Progenitor cell of endocrine pancreas (in vitro differentiated cells): Measurements from ENCODE around the gene PRRT1B. TPM values are rescaled to one million over a fixed set of nuclear protein-coding genes. Genes with fewer than 3 reads are reported as not detected.

Experiments
- DNase-seq: peaks from one replicate; pipeline ENCODE4 v3.0.0; 2021; ENCODE audit warnings: low spot score; ENCODE audit not compliant: unreplicated experiment
- H3K27ac Mint-ChIP-seq: 2 replicates; pipeline ENCODE4 v1.8.0; 2021; ENCODE audit warnings: mild to moderate bottlenecking, moderate library complexity, mixed read lengths
- H3K27me3 Mint-ChIP-seq: 2 replicates; pipeline ENCODE4 v1.8.0; 2021; ENCODE audit warnings: mixed read lengths
- H3K36me3 Mint-ChIP-seq: 2 replicates; pipeline ENCODE4 v1.8.0; 2022; ENCODE audit warnings: mixed read lengths; ENCODE audit not compliant: insufficient read depth
- H3K4me1 Mint-ChIP-seq: 2 replicates; pipeline ENCODE4 v1.8.0; 2021; ENCODE audit warnings: low read depth, mixed read lengths
- H3K4me3 Mint-ChIP-seq: 2 replicates; pipeline ENCODE4 v1.8.0; 2021; ENCODE audit warnings: low read depth, mild to moderate bottlenecking, moderate library complexity, mixed read lengths
- H3K9me3 Mint-ChIP-seq: 2 replicates; pipeline ENCODE4 v1.8.0; 2021; ENCODE audit warnings: low read depth, mixed read lengths
- total RNA-seq: library from RNA; stranded (reverse); gene quantifications from 2 replicates; pipeline ENCODE4 v1.2.1, GENCODE V29; 2021
- TF ChIP-seq, protein P1 (sequence below): fragments of 200-600 bp; sonication (generic); IDR thresholded peaks from one replicate; pipeline ENCODE4 v1.5.0; 2021; ENCODE audit warnings: antibody characterized with exemption, mild to moderate bottlenecking; ENCODE audit not compliant: unreplicated experiment

Gene PRRT1B
- total RNA-seq, 1 donor from 2014 or later = 6.7 TPM

DNA sequence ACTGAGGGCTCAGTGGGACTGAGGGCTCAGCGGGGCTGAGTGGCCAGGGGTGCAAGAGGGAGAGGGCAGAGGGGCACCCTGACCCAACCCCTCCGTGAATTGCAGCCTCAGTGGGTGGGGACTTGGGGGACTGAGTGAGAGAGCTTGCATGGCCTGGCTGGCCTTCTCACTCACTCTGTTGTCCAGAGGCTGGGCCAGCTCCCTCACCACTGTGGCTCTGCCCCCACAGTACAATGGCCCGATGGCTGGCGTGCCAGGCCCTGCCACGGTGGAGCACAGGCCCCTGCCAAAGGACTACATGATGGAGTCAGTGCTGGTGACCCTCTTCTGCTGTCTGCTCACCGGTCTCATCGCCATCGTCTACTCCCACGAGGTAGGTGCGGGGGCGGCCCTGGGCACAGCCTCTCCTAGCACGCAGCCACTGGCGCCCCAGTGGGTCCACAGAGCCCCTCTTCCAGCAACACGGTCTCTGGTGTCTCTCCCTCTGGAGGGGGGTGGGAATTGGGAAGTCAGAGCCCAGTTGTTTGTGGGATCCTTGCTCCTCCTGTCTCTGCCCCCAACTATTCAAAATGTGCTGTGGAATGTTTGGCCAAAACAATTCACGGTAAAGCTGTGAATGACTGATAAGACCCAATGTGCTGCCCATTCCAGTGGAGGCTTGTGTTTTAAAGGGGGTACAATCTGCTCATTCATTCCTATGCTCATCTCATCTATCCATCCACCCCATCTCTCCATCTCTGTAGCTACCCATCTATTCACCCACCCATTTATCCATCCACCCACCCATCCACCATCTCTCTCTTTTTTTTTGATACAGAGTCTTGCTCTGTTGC is 10.7 kb downstream of the PRRT1B start:
- TF ChIP-seq, protein P1, sequence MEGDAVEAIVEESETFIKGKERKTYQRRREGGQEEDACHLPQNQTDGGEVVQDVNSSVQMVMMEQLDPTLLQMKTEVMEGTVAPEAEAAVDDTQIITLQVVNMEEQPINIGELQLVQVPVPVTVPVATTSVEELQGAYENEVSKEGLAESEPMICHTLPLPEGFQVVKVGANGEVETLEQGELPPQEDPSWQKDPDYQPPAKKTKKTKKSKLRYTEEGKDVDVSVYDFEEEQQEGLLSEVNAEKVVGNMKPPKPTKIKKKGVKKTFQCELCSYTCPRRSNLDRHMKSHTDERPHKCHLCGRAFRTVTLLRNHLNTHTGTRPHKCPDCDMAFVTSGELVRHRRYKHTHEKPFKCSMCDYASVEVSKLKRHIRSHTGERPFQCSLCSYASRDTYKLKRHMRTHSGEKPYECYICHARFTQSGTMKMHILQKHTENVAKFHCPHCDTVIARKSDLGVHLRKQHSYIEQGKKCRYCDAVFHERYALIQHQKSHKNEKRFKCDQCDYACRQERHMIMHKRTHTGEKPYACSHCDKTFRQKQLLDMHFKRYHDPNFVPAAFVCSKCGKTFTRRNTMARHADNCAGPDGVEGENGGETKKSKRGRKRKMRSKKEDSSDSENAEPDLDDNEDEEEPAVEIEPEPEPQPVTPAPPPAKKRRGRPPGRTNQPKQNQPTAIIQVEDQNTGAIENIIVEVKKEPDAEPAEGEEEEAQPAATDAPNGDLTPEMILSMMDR = no peak
- no peak overlapping the region for H3K4me3 Mint-ChIP-seq
- no peak for DNase-seq
- H3K4me1 Mint-ChIP-seq = peaks cover 5% of the 10 kb centered on the region
- no peak overlapping the region for H3K27ac Mint-ChIP-seq
- peaks cover 13% of the 10 kb centered on the region for H3K36me3 Mint-ChIP-seq
- peaks cover 5% of the 10 kb centered on the region for H3K9me3 Mint-ChIP-seq
- peaks cover 30% of the 10 kb centered on the region for H3K27me3 Mint-ChIP-seq

DNA sequence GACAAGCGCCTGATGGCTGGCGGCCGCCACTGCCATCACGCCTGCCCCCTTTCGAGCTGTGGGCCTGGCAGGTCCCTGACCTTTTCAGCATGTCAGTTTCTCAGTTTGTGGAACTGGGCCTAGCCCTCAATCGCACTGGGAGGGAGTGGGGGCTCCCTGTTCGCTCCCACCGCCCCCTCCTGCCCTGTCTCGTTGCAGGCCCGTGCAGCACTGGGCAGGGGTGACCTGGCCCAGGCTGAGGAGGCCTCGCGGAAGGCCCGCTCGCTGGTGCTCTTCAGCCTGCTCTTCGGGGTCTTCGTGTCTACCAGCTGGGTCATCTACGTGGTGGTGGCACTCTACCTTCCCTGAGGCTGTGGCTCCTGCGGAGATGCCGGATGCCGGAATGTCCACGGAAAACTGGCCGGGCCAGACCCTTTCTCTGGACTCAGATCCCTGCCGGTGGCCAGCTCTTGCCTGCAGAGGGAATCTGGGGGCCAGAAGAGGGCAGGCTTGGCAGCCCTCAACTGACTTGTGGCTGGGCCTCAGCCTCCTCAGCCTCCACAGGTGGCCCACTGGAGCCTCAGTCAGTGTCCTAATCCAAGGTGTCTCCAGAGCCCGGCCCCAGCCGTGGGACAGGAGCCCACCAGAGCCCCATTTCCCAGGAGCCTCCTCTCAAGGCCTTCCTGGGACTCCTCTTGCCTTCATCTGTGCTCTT is 12.7 kb downstream of the PRRT1B start:
- no peak for DNase-seq
- Mint-ChIP-seq H3K27ac (no peak overlapping the region), H3K36me3 (peaks cover 12% of the 10 kb centered on the region), H3K4me1 (peaks cover 6% of the 10 kb centered on the region), H3K4me3 (no peak overlapping the region), H3K27me3 (peaks cover 28% of the 10 kb centered on the region), H3K9me3 (peaks cover 5% of the 10 kb centered on the region)
- TF ChIP-seq, protein P1 = no peak

DNA sequence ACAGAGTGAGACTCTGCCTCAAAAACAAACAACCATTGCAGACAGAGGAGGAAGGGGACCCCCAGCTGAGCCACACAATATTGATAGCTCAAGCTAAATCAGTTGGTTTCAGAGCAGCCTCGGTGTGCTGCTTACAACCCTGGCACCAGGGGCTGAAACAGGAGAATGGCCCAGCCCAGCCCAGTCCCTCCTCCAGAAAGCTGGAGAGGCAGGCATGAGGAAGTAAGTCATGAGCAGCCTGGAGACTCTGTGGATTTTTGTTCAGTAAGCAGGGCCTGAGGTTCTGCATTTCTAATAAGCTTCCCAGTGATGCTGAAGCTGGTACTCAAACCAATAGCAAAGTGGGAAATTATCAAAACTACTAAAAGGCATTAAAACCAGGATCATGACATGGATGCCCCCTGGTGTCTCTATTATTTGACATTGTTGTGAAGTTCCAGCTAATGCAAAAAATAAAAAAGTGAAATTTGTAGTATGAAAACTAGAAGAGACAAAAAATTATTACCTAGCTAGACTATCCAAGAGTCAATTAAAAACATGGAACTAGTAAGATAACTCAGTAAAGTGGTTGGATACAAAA is 14.2 kb downstream of the PRRT1B start:
- DNase-seq = no peak
- no peak overlapping the region for H3K4me3 Mint-ChIP-seq
- H3K27me3 Mint-ChIP-seq = peaks cover 19% of the 10 kb centered on the region
- peaks cover 5% of the 10 kb centered on the region for H3K9me3 Mint-ChIP-seq
- no peak overlapping the region for H3K27ac Mint-ChIP-seq
- TF ChIP-seq, protein P1 = no peak
- peaks cover 10% of the 10 kb centered on the region for H3K36me3 Mint-ChIP-seq
- peaks cover 5% of the 10 kb centered on the region for H3K4me1 Mint-ChIP-seq

DNA sequence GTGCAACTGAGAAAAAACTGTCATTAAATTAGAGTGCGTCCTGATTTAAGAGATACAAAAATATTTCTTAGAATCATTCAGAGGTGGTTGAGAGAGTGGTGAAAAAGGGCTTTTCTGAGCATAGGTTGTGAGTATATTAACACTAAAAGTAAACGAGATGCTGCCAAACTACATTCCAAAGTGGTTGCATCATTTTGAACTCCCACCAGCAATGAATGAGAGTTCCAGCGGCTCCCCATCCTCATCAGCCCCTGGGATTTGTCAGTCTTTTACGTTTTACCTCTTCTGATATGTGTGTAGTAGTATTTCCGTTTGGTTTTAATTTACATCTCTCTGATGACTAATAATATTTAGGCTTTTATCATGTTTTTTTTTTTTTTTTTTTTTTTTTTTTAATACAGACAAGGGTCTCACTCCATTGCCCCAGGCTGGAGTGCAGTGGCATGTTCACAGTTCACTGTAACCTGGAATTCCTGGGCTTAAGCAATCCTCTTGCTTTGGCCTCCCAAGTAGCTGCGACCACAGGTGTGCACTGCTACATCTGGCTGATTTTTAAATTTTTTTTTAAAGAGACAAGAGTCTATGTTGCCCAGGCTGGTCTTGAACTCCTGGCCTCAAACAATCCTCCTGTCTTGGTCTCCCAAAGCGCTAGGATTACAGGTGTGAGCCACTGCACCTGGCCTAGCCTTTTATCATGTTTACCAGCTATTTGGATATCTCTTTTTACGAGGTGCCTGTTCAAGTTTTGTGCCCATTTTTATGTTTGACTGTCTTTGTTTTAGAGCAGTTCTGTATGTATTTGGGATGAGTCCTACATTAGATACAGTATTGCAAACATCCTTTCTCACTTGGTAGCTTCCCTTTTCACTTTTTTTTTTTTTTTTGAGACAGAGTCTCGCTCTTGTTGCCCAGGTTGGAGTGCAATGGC is 17.0 kb downstream of the PRRT1B start:
- TF ChIP-seq, protein P1 = no peak
- Mint-ChIP-seq H3K27me3 (no peaks in the 10 kb centered on the region), H3K4me1 (peaks cover 5% of the 10 kb centered on the region), H3K27ac (peak overlapping the region; percentile 96), H3K36me3 (peaks cover 4% of the 10 kb centered on the region), H3K4me3 (no peak overlapping the region), H3K9me3 (peaks cover 5% of the 10 kb centered on the region)
- DNase-seq = no peak
